KBM-7 (cell line): ENCODE data around the gene TNFSF8.

Experiments
- DNase-seq: peaks from one replicate; pipeline ENCODE4 v3.0.0-alpha.2; 2015
- in situ Hi-C: fragments of 300-500 bp; cut with MboI; formaldehyde crosslinking; loops from 2 replicates; pipeline ENCODE4 v1.14.3; 2020; ENCODE audit warnings: low sequenced_read_pairs, low pct_unique_long_range_greater_than_20kb, mixed read lengths

Gene TNFSF8

DNA sequence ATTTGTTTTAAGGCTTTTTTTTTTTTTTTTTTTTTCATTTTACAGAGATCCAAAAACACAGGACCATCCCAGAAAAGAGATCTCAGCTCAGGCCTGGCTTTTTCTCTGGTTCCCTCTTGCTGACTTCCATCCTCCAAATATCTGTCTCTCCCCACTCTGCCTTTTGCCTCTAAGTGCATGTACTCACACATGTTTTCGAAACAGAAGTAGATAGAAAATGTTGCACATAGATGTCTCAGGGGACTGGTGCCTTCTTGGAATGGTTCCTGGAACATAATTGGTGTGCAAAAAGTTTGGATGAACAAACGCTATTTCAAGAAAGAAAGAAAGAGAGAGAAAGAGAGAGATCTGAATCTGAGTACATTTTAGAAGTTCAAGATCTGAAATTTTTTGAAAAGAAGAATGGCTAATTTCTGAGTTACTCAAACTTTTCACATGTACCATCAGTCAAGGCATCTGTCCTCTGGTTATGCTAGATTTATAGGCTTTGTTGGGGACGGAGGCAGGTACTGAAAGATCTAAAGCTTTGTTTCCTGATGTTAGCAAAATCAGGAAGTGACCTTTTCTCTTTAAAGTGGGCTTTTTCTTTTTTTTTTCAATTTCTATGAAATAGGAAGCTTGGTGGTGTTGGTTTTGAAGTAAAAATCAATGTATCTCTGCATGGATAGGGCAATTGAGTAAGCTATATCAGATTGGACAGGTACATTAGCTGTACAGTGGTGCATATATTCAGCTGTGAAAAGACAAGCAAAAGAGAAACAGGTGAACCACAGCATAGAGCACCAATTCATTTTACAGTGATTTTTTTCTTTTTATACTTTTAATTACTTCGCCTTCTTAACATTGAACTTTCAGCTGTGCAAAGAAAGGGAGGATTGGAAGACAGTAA is 8.5 kb upstream of the TNFSF8 start:
- no peak for DNase-seq

DNA sequence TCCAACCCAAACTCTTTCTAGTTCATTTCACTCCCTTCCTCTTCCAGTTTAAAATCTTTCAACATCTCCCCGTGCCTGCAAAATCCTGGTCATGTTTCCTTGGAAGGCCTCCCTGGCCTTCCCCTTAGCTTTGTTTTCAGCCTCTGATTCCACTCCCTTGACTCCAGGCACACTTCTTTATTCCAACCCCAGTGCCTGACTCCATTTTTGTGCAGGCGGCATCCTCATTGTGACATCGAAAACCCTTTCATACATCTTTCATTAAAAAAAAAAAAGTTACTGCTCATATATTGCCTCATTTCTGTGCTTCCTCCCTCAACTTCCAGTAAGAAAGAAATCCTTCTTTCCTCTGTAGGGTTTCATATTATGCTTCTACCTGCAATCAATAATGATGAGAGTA is 7.1 kb upstream of the TNFSF8 start:
- in situ Hi-C loops: no loop called here

More for the DNA sequence above, 8.5 kb upstream of the TNFSF8 start:
- in situ Hi-C loops: no loop called here

DNA sequence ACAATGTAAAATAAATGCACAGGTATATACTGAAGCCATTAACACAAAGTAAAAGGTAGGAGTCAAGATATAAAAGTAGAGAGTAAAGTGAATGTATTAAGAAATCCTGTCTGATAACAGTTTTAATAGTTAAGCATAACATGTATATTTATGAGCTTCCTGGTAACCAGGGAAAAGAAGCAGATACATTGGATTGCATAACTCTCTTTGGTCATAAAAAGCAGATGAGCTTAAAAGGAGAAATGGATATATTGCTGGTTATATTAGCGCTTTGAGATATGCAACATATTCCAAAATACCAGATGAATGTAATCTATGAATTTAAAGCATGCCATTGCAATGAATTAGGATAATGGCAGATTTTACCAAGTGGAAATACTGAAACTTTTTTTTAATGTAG is 6.2 kb upstream of the TNFSF8 start:
- no peak for DNase-seq
- in situ Hi-C loops: no loop called here

More for the DNA sequence above, 7.1 kb upstream of the TNFSF8 start:
- no peak for DNase-seq

DNA sequence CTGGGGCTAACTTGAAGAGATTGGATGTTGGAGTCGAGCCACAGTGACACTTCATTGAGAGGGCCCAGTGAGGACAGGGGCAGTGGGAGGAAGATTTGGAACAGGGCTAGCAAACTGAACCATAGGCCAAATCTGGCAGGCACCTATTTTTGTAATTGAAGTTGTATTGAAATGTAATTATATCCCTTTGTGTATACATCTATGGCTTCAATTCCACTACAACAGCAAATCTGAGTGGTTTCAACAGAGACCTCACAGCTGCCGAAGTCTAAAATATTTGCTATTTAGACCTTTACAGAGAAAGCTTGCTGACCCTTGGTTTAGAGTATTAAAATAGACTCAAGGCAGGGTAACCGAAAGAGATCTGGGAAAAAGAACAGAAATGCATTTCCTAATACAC is 4.7 kb upstream of the TNFSF8 start:
- in situ Hi-C loops: no loop called here
- DNase-seq: no peak

DNA sequence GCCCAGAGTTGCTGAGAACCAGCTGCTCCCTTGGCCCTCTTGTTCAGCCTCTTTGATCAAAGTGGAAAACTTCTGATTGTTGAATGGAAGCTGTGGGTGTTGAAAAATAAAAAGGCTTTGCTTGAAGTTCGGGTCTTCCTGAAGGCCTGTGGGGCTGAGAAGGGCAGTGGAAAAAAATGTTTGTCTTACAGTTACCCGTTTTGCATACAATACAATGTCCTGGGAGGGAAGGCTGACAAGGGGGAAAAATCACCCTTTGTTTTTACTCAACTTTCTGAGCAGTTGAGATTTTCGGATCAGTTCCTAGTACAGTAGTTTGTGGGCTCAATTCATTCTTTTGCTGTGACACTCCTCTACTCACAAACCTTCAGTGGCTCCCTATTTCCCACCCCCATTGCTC is 2.1 kb upstream of the TNFSF8 start:
- DNase-seq: no peak
- in situ Hi-C loops: no loop called here

DNA sequence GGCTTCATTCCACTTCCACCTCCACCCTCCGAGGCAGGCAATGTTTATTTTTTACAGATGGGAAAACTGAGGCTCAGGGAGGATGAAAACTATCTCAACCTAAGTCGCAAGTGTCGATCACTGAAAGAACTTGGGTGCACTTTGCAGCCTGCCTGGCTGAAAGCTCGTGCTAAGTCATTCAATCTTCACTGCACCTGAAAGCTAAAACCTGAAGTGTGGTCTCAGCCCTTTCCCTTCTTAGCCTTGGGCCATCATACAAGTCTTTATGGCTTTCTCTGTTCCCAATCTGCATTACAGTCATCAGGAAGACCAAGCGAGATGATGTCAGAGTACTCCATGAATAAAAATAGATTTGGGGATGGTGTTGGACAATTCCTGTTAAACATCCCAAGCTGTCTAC is 1.0 kb upstream of the TNFSF8 start:
- DNase-seq: no peak
- in situ Hi-C loops: no loop called here

DNA sequence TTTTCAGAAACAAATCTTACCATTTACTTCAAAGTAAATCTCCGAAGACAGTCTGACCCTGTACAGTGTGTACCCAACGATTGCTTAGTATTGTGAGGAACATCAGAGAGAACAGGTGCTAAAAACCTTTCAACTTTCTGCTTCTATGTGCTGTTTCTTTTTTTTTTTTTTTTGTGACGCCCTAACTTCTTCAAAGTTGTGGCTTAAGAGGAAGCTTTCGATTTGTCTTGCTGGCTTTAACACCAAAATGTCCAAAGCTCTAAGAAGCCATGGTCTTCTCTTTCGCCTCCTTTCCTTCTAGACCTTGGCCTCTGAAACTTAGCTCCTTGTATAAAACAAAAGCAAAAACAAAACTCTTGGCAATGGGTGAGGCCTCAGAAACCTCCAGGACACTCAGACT is 1.2 kb downstream of the TNFSF8 start:
- DNase-seq: no peak
- in situ Hi-C loops: no loop called here

DNA sequence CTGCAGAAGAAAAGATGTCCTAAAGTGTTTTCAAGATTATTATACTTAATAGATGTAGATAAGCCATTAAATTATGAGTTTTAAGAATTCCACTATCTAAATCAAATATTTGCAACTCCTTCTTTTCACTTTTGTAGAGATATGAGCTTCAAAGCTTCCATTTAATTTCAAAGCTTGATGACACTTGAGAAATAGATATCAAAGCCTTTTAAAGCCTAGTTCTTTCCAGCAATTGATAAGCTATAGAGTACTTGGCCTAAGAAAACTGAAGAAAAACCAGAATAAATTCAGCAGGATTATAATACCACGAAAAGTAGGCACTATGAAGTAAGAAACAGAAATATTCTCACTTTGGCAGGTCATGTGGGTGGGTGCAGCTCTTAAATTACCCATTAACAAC is 1.7 kb downstream of the TNFSF8 start:
- no peak for DNase-seq

DNA sequence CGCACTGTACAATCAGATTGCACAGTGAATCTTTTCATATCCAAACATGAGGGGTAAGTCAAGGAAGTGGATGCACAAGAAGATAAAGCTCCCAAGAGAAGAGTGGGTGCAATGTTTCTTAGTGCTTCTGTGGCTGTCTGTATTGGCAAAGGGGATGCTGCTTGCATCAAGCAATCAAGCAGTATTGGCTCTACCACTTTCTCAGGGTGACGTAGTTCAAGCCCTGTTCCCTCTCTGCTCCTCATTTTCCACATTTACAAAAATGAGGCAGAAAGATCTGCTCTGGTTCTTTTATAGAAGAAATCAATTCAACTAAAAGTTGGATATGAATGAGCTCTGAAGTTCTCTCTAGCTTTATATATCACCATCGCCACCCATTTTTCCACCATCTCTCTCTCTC is 2.3 kb downstream of the TNFSF8 start:
- in situ Hi-C loops: no loop called here
- no peak for DNase-seq

More for the DNA sequence above, 1.7 kb downstream of the TNFSF8 start:
- in situ Hi-C loops: no loop called here

DNA sequence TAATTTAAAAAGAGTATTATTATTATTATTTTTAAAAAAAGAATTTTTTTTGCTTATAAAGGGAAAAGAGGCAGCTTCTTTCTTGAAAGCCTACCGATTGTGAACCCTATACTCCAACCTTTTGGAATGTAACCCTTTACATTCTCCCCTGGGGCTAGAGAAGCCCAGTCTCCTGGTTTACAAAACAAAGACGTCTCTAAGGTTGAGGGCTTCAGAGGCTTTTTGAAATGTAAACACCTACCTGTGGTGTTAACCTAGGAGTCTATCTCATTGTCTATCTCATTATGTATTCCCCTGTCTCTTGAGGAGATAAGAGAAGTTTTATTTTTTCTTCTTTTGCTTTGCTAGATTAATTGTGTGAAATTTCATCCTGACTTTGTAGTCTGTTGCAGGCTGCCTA is 4.7 kb downstream of the TNFSF8 start:
- no peak for DNase-seq
- in situ Hi-C loops: no loop called here

DNA sequence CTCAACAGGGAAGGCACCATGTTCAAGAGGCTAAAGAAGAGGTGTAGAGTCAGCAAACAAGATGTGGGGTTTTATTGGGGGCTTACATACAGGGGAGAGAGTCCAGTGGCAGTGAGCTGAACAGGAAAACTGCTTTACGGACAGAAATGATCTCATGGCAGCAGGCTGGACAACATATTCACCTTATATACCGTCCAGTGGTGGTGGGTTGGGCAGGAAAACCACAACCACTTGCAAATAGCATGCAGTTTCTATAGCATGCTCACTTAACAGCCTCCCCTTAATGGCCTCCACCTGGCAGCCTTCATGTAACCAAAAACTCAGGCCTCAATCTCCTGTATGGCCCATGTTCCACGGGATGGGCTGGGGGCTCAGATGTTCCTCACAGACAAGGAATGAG is 5.4 kb downstream of the TNFSF8 start:
- DNase-seq: no peak
- in situ Hi-C loops: no loop called here

DNA sequence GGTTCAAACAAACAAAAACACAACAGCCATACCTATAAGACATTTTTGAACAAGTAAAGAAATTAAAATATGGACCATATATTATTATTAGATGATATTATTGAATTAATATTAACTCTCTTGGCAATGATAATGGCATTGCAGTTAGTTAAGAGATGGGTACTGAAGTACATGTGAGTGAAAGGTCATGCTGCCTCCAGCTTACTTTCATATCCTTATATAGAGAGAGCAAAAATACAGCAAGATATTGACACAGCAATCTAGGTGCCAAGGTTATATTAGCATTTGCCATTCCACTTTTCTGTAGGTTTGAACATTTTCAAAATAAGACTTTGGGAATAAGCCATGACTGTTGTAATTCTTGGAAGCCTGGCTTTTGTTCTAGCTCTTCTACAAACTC is 6.1 kb downstream of the TNFSF8 start:
- in situ Hi-C loops: loop anchor here (25.0 kb wide), 1 partner anchor 512 kb away; no protein-coding TSS in a partner anchor
- no peak for DNase-seq

DNA sequence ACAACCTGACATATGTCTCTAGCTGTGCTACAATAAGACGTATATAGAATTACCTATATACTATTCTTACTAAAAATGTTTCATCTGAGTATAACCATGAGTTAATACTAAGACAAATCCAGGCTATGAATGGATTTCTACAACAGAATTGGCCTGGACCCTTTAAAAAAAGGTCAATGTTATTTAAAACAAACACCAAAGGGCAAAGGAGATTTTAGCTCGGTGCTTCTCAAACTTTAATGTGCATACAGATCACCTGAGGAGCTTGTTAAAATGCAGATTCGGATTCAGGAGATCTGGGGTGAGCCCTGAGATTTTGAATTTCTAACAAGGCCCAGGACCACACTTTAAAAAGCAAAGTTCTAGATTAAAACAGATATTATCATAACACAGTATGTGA is 6.5 kb downstream of the TNFSF8 start:
- in situ Hi-C loops: loop anchor here (25.0 kb wide), 1 partner anchor 512 kb away; no protein-coding TSS in a partner anchor
- DNase-seq: no peak

DNA sequence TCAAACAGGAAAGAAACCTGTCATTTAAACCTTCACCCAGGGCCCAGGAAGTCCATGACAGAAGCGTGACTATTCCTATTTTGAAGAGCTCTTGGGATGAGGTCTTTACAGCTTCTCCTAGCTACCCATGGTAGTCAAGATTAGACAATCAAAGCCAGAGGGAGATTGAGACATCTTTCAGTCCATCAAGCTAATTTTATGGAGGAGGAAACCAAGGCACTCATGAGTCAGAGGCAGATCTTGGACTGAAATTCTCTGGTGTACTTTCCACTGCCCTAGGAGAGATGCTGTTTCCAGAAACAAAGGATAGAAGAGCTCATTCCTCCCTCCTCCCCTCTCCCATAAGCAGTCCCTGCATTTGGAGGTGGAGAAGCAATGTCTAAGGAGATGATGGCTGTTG is 9.2 kb downstream of the TNFSF8 start:
- DNase-seq: no peak
- in situ Hi-C loops: loop anchor here (25.0 kb wide), 1 partner anchor 509 kb away; no protein-coding TSS in a partner anchor

DNA sequence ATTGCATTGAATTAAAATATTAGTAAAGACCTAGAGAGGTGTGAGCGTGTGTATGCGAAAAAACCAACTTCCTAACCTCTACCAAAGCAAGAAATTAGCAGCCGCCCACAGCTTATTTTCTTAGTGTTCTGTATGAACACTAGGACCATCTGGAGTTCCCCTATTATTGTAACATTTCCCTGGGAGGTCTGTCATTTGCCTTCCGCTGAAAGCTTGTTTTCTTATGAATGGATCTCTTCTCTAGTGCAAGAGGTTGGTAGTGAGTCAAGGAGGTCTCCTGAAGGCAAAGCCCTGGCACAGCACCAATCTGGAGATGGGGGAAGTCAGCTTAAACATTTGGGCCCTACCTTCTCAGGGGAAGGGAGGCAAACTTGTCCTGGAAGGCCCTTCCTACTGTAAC is 10.8 kb downstream of the TNFSF8 start:
- in situ Hi-C loops: loop anchor here (25.0 kb wide), 1 partner anchor 507 kb away; no protein-coding TSS in a partner anchor
- no peak for DNase-seq

DNA sequence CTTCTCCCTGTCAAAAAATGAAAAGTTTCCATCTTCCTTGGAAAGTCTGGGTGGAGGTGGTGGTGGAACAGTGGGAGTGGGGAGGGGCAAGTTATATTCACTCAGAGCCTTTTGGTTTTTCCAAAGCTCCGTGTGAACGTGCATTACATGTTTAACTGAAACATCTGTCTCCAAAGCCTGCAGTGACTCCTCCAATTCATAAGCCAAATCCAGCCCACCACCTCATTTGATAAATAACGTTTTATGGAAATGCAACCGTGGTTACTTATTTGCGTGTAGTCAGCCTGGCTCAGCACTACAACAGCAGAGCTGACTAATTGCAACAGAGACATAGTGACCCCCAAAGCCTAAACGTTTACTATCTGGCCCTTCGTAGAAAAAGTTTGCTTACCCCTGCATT is 13.9 kb downstream of the TNFSF8 start:
- DNase-seq: no peak
- in situ Hi-C loops: loop anchor here (25.0 kb wide), 1 partner anchor 504 kb away; no protein-coding TSS in a partner anchor

DNA sequence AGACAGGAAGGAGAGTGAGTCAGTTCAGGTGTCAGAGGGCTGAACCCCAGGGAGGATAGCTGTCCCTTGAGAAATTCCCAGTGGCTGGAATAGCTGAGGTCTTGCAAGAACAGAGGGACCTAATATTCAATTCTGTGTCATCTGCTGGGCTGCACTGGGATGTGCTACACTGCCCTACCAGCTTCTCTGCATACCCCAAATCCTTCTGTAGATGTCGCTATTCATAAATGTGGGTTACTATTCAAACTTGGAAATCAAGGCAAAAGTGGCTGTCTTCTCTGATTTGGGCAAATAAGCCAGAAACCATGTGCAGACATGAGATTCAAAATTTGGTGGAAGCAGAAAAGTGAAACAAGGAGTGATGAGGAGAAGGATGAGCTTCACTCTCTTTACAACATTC is 16.3 kb downstream of the TNFSF8 start:
- no peak for DNase-seq
- in situ Hi-C loops: loop anchor here (25.0 kb wide), 1 partner anchor 502 kb away; no protein-coding TSS in a partner anchor

DNA sequence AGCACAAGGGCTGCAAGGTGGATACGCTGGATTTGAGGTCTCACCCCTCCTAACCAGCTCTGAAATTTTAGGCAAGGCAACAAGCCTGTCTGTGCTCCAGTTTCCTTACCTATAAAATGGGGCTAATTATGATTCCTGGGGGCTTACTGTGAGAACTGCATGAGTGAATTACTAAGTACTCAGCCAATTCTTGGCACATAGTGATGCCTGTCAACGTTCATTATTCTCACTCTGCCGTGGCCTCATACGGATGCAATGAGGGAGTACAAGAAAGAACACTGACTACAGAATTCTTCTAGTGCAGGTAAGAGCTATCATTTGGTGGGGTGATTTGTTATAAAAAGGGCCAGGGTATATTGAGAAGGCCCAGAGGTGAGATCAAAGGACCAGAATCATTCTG is 16.7 kb downstream of the TNFSF8 start:
- in situ Hi-C loops: loop anchor here (25.0 kb wide), 1 partner anchor 501 kb away; no protein-coding TSS in a partner anchor
- no peak for DNase-seq

DNA sequence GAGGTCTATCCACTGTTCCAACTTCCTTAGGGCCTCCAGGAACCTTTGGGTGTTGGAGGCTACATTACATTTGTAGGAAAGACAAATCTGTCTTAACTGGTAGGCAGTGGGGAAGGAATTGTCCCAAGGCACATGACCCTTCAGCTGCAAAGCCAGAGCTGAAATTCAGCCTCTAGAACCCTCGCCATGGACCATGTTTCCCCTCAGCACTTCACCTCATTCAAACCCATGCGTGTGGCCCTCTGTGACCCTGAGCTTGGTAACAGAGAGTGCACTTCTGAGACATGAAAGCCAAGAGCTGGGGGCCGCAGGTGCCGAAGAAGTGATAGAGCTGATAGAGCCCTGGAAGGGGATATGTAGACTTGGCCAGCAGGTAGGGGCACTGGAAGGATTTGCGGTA is 17.2 kb downstream of the TNFSF8 start:
- no peak for DNase-seq
- in situ Hi-C loops: loop anchor here (25.0 kb wide), 1 partner anchor 501 kb away; no protein-coding TSS in a partner anchor

DNA sequence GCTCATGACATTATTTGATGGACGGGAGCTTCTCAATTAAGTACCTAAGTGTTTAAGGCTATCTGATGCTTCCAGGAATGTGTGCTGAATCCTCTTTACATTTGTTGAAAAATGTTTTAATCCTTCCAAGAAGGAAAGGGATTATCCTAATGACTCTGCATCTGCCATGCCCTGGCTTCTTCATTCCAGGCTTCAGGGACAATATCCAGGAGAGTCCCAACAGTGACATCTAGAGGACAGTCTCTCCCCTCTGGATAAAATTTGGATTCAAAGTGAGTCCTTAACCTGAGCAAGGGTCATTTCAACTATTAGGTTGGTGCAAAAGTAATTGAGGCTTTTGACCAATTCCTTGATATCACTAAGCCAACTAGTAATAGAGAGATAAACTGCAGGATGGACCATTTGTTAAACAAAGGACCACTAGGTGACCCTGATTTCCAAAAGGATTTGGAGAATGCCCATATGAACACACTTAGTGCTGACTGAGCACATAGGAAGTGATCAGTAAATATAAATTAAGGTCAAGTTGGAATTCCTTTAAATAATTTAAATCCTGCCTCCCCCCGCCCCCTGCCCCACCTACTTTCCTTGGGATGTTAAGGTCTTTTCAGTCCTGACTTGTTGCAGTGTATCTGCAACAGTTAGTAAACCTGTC is 19.1 kb downstream of the TNFSF8 start:
- peak; percentile 41 for DNase-seq
- in situ Hi-C loops: loop anchor here (25.0 kb wide), 1 partner anchor 499 kb away; no protein-coding TSS in a partner anchor
